IMR-90 (cell line): Measurements from ENCODE around the gene SEC23A. TPM values are rescaled to one million over a fixed set of nuclear protein-coding genes. Genes with fewer than 3 reads are reported as not detected.

Source experiments
- ATAC-seq: fragments of 200-7000 bp; cut with Tn5 transposase; 2 replicates; pipeline ENCODE4 v1.9.1; 2020; ENCODE audit warnings: low read depth, mild to moderate bottlenecking, moderate library complexity
- BruUV-seq: library from RNA; stranded (reverse); fragments of 400-500 nt; replicated peaks from 2 replicates; lab custom pipeline; 2021; lab: Mats Ljungman, UMichigan
- CTCF ChIA-PET: fragments of 300-600 bp; formaldehyde crosslinking; extraction: SDS; loops from one replicate; lab custom pipeline; 2021; ENCODE audit warnings: antibody characterized with exemption; lab: Yijun Ruan, JAX
- POLR2A ChIA-PET: fragments of 300-600 bp; sonication (Branson Sonifier 250); formaldehyde crosslinking; loops from one replicate; lab custom pipeline; 2022; ENCODE audit warnings: antibody characterized with exemption; ENCODE audit not compliant: unreplicated experiment; lab: Charles Lee
- DNase-seq: peaks from one replicate; pipeline ENCODE4 v3.0.0; 2013
- H2AFZ ChIP-seq: replicated peaks from 2 replicates; pipeline ENCODE3; 2013; ENCODE audit warnings: low read length, mild to moderate bottlenecking; ENCODE audit not compliant: poor library complexity
- H2AK5ac ChIP-seq: 2 replicates; pipeline ENCODE4 v1.6.1; 2013; ENCODE audit warnings: low read depth, low read length, inconsistent platforms
- H2AK9ac ChIP-seq: replicated peaks from 2 replicates; pipeline ENCODE3; 2013; ENCODE audit warnings: mild to moderate bottlenecking, low read depth, low read length, moderate library complexity; ENCODE audit not compliant: poor library complexity
- H2BK120ac ChIP-seq: 2 replicates; pipeline ENCODE4 v1.6.1; 2013; ENCODE audit warnings: low read depth, low read length, inconsistent platforms
- H2BK15ac ChIP-seq: 3 replicates; pipeline ENCODE4 v1.6.1; 2013; ENCODE audit warnings: low read depth, low read length, inconsistent platforms
- H2BK20ac ChIP-seq: 2 replicates; pipeline ENCODE4 v1.6.1; 2013; ENCODE audit warnings: low read depth, mild to moderate bottlenecking, inconsistent platforms, low read length, moderate library complexity
- H2BK5ac ChIP-seq: 2 replicates; pipeline ENCODE4 v1.6.1; 2013; ENCODE audit warnings: mild to moderate bottlenecking, low read depth, low read length, inconsistent platforms; ENCODE audit not compliant: poor library complexity, severe bottlenecking
- H3K14ac ChIP-seq: replicated peaks from 2 replicates; pipeline ENCODE4 v1.6.1; 2013; ENCODE audit warnings: low read depth, low read length, inconsistent platforms
- H3K18ac ChIP-seq: 2 replicates; pipeline ENCODE4 v1.6.1; 2013; ENCODE audit warnings: low read depth, low read length, control low read depth
- H3K23ac ChIP-seq: 2 replicates; pipeline ENCODE4 v1.6.1; 2013; ENCODE audit warnings: low read depth, low read length, inconsistent platforms
- H3K27ac ChIP-seq: 2 replicates; pipeline ENCODE4 v1.5.1; 2013; ENCODE audit warnings: mild to moderate bottlenecking, control low read depth, low read length; ENCODE audit not compliant: insufficient read depth
- H3K27me3 ChIP-seq: 2 replicates; pipeline ENCODE4 v1.6.1; 2013; ENCODE audit warnings: low read length; ENCODE audit not compliant: control insufficient read depth, insufficient read depth
- H3K36me3 ChIP-seq: 2 replicates; pipeline ENCODE4 v1.6.1; 2013; ENCODE audit warnings: low read length, mixed read lengths; ENCODE audit not compliant: control insufficient read depth, insufficient read depth
- H3K4ac ChIP-seq: 2 replicates; pipeline ENCODE4 v1.6.1; 2013; ENCODE audit warnings: low read depth, low read length, inconsistent platforms
- H3K4me1 ChIP-seq: 2 replicates; pipeline ENCODE4 v1.6.1; 2013; ENCODE audit warnings: low read length, mixed read lengths; ENCODE audit not compliant: control insufficient read depth, insufficient read depth
- H3K4me2 ChIP-seq: 2 replicates; pipeline ENCODE4 v1.6.1; 2013; ENCODE audit warnings: low read depth, mild to moderate bottlenecking, control low read depth, low read length, moderate library complexity
- H3K4me3 ChIP-seq: 2 replicates; pipeline ENCODE4 v1.5.1; 2013; ENCODE audit warnings: low read depth, mild to moderate bottlenecking, control low read depth, low read length, moderate library complexity; ENCODE audit not compliant: insufficient read depth
- H3K56ac ChIP-seq: 2 replicates; pipeline ENCODE4 v1.6.1; 2013; ENCODE audit warnings: low read length, inconsistent platforms; ENCODE audit not compliant: insufficient read depth; ENCODE audit errors: extremely low read depth
- H3K79me1 ChIP-seq, 2 experiments: 2 replicates each; pipeline ENCODE4 v1.6.1; 2013; ENCODE audit warnings: low read length in 2 of 2, inconsistent platforms in 1 of 2, low read depth in 1 of 2
- H3K9ac ChIP-seq: 2 replicates; pipeline ENCODE4 v1.6.1; 2013; ENCODE audit warnings: low read depth, low read length, control low read depth
- H3K9me1 ChIP-seq: 2 replicates; pipeline ENCODE4 v1.6.1; 2013; ENCODE audit warnings: low read length, inconsistent platforms; ENCODE audit not compliant: insufficient read depth
- H3K9me3 ChIP-seq: 2 replicates; pipeline ENCODE4 v1.6.1; 2013; ENCODE audit warnings: low read length; ENCODE audit not compliant: control insufficient read depth, insufficient read depth
- H4K20me1 ChIP-seq: 2 replicates; pipeline ENCODE4 v1.6.1; 2013; ENCODE audit warnings: low read length, inconsistent platforms; ENCODE audit not compliant: insufficient read depth
- H4K5ac ChIP-seq: 2 replicates; pipeline ENCODE4 v1.6.1; 2013; ENCODE audit warnings: mild to moderate bottlenecking, low read depth, low read length, control low read depth
- H4K8ac ChIP-seq, 2 experiments: 2 replicates each; pipeline ENCODE4 v1.6.1; 2013; ENCODE audit warnings: low read depth in 2 of 2, low read length in 2 of 2, control low read depth in 1 of 2, inconsistent platforms in 1 of 2
- H4K91ac ChIP-seq: 2 replicates; pipeline ENCODE4 v1.6.1; 2013; ENCODE audit warnings: low read depth, low read length, inconsistent platforms; ENCODE audit not compliant: insufficient read depth
- CEBPB ChIP-seq: IDR thresholded peaks from 2 replicates; pipeline ENCODE4 v1.6.1; 2012; ENCODE audit warnings: low read depth, low read length, improper control_type of control experiment
- CHD1 ChIP-seq: IDR thresholded peaks from 2 replicates; pipeline ENCODE4 v1.6.1; 2012; ENCODE audit warnings: low read depth, low read length, improper control_type of control experiment
- MAZ ChIP-seq: IDR thresholded peaks from 2 replicates; pipeline ENCODE4 v1.6.1; 2012; ENCODE audit warnings: low read depth, mild to moderate bottlenecking, low read length, improper control_type of control experiment, moderate library complexity, borderline replicate concordance
- NFE2L2 ChIP-seq: fragments of 150-350 bp; IDR thresholded peaks from 2 replicates; pipeline ENCODE4 v1.6.1; 2016; ENCODE audit warnings: low read depth, mild to moderate bottlenecking, low read length
- POLR2A ChIP-seq: IDR thresholded peaks from 2 replicates; pipeline ENCODE4 v1.6.1; 2012; ENCODE audit warnings: mild to moderate bottlenecking, low read depth, low read length
- whole genome bisulfite sequencing, 2 experiments: methylation state at CpG; one replicate each; pipeline versions ENCODE4 v1.1.5 to v1.1.7; 2013; ENCODE audit warnings: missing lambda C conversion rate in 2 of 2; ENCODE audit not compliant: insufficient read length in 1 of 2; ENCODE audit errors: extremely low coverage in 2 of 2; 5-methylcytosine and 5-hydroxymethylcytosine counted together
- dilution Hi-C: fragments of 300-500 bp; cut with HindIII; formaldehyde crosslinking; loops from one replicate; pipeline ENCODE4 v1.14.3; 2018; ENCODE audit warnings: low sequenced_read_pairs; ENCODE audit not compliant: unreplicated experiment
- in situ Hi-C: fragments of 300-500 bp; cut with MboI; formaldehyde crosslinking; loops from 3 replicates; pipeline ENCODE4 v1.14.3; 2019; ENCODE audit warnings: low sequenced_read_pairs, inconsistent platforms, mixed read lengths
- intact Hi-C: fragments of 100-400 bp; cut with micrococcal nuclease; formaldehyde crosslinking; loops from 2 replicates; pipeline ENCODE4 v1.10.0; 2022
- polyA plus RNA-seq, 3 experiments: library from polyadenylated mRNA; depleted of rRNA; stranded (reverse); fragments of >200 nt; gene quantifications; 2 replicates each; pipeline ENCODE4 v1.2.3, GENCODE V29; 2012; ENCODE audit warnings: low replicate concordance in 1 of 3
- total RNA-seq: library from RNA; depleted of rRNA; stranded (reverse); fragments of >200 nt; gene quantifications from 2 replicates; pipeline ENCODE4 v1.2.3, GENCODE V29; 2012
- TF ChIP-seq, protein P1 (sequence below): fragments of 150-350 bp; IDR thresholded peaks from 2 replicates; pipeline ENCODE4 v1.6.1; 2017; ENCODE audit warnings: mild to moderate bottlenecking, antibody characterized with exemption, low read length, low read depth

SEC23A gene
- total and polyA plus RNA-seq, 2 of the 4 experiments (the other 2 are of a cell fraction), result 141 to 609 TPM

DNA sequence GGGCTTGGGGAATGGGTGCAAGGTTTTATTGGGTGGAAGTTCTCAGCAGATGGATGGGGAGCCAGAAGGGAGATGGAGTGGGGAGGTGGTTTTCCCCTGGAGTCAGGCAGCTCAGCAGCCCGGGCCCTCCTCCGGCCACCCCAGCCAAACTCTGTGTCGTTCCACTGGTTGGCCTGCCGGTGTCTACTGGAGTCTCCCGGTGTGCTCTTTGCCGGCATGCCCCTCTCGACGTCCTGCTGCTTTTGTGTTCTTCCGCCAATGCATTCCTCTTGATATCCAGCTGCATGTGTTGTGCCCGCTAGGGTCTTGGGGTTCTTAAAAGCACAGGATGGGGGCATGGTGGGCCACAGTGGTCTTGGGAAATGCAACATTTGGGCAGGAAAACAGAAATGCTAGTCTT lies 72.8 kb downstream of the SEC23A start:
- Histone ChIP-seq H2AK5ac (no peak overlapping the region), H3K9me3 (no peaks in the 10 kb centered on the region), H3K18ac (no peak overlapping the region), H2BK5ac (no peak overlapping the region), H3K9me1 (peaks cover 3% of the 10 kb centered on the region; the same call in 1 of the 2 replicates), H3K36me3 (peaks cover 24% of the 10 kb centered on the region), H3K79me1 (peaks cover 4 to 24% of the 10 kb centered on the region in 2 experiments; a peak in 2 of 4 replicates), H4K5ac (no peak overlapping the region), H3K4ac (no peak overlapping the region), H3K27ac (no peak overlapping the region), H3K4me1 (no peaks in the 10 kb centered on the region), H2AK9ac (no peak overlapping the region), H3K4me3 (no peak overlapping the region), H3K56ac (no peak overlapping the region), H3K9ac (no peak overlapping the region), H3K4me2 (no peak overlapping the region), H2BK20ac (no peak overlapping the region), H4K20me1 (no peaks in the 10 kb centered on the region), H2BK15ac (no peak overlapping the region), H3K14ac (no peak overlapping the region), H3K23ac (no peak overlapping the region), H2BK120ac (no peak overlapping the region), H2AFZ (no peak overlapping the region), H4K91ac (no peak overlapping the region), H4K8ac (no peak overlapping the region), H3K27me3 (no peaks in the 10 kb centered on the region)
- no peak for TF ChIP-seq CHD1
- TF ChIP-seq, protein P1, sequence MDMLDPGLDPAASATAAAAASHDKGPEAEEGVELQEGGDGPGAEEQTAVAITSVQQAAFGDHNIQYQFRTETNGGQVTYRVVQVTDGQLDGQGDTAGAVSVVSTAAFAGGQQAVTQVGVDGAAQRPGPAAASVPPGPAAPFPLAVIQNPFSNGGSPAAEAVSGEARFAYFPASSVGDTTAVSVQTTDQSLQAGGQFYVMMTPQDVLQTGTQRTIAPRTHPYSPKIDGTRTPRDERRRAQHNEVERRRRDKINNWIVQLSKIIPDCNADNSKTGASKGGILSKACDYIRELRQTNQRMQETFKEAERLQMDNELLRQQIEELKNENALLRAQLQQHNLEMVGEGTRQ, result no peak
- TF ChIP-seq CEBPB, result no peak
- no peak for TF ChIP-seq POLR2A
- no peak for TF ChIP-seq MAZ
- no peak for TF ChIP-seq NFE2L2
- no peak for ATAC-seq
- no peak for DNase-seq
- intact Hi-C loops, result no loop called here
- POLR2A ChIA-PET, result no interaction called here
- CTCF ChIA-PET, result no interaction called here
- in situ Hi-C loops, result no loop called here
- WGBS, 2 experiments, result 96% methylated on average over 8 of the region's 10 CpGs; no CpG with 5 or more reads in 1 of the 2 experiments
- BruUV-seq, result no TSS peak
- dilution Hi-C loops, result no loop called here
